LNCaP clone FGC (cell line): ENCODE results near the gene USP5.
A peak's percentile ranks its signal among the peaks of the same experiment; 100 is the strongest.

Source experiments
- DNase-seq: peaks from one replicate; pipeline ENCODE4 v3.0.0-alpha.2; 2011; ENCODE audit warnings: low read depth
- H3K4me3 ChIP-seq: 2 replicates; pipeline ENCODE4 v1.5.1; 2011; ENCODE audit warnings: mild to moderate bottlenecking, low read depth, low read length, control low read depth
- TF ChIP-seq, protein P1 (sequence below): IDR thresholded peaks from 2 replicates; pipeline ENCODE4 v1.5.1; 2012; ENCODE audit warnings: mild to moderate bottlenecking; ENCODE audit not compliant: control insufficient read depth, insufficient read depth; ENCODE audit errors: extremely low read depth

USP5 gene

GRCh38 chr12:6851921-6852650 lies at the start of gene USP5:
Gene USP5 (plus strand): TSS chr12:6852150. CDS start chr12:6852180, 30 bp downstream.
- TF ChIP-seq, protein P1, sequence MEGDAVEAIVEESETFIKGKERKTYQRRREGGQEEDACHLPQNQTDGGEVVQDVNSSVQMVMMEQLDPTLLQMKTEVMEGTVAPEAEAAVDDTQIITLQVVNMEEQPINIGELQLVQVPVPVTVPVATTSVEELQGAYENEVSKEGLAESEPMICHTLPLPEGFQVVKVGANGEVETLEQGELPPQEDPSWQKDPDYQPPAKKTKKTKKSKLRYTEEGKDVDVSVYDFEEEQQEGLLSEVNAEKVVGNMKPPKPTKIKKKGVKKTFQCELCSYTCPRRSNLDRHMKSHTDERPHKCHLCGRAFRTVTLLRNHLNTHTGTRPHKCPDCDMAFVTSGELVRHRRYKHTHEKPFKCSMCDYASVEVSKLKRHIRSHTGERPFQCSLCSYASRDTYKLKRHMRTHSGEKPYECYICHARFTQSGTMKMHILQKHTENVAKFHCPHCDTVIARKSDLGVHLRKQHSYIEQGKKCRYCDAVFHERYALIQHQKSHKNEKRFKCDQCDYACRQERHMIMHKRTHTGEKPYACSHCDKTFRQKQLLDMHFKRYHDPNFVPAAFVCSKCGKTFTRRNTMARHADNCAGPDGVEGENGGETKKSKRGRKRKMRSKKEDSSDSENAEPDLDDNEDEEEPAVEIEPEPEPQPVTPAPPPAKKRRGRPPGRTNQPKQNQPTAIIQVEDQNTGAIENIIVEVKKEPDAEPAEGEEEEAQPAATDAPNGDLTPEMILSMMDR, result no peak
- DNase-seq, result peak; percentile 100
- peak within 1 kb of the TSS; percentile 88 for H3K4me3 ChIP-seq

DNA sequence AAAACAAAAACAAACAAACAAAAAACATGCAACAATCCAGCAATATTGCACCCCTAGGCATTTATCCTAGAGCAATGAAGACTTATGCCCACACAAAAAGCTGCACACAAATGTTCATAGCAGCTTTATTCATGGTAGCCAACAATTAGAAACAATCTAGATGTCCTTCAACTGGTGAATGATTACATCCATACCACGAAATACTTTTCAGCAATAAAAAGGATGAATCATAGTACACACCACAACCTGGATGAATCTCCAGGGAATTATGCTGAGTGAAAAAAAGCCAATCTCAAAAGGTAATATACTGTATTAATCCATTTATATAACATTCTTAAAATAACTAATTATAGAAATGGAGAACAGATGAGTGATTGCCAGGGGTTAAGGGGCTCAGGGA lies 44.8 kb upstream of the USP5 start:
- no peak for DNase-seq
- TF ChIP-seq, protein P1, result no peak
- H3K4me3 ChIP-seq, result no peak overlapping the region

GRCh38 chr12:6809056-6809455 lies 42.9 kb upstream of the USP5 start:
- no peak for DNase-seq
- TF ChIP-seq, protein P1, result no peak
- no peak overlapping the region for H3K4me3 ChIP-seq

DNA sequence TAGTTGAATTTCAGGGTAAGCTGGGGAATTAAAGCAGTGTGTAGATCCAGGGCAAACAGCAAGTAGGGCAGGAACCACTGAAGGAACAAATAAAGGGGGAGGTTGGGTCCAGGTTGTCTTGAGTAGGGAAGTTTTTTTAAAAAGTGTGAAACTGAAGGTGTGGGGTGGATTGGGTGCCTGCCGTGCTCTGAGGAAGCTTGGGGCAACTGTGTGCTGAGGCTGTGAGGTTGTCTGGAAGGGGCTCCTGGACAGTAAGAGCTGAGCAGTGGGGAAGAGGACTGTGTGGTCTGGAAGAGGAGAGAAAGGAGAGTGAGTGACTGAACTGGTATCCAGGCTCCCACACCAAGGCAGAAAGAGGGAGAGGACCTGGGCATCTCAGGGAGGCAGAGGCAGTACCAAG lies 41.2 kb upstream of the USP5 start:
- H3K4me3 ChIP-seq, result no peak overlapping the region
- TF ChIP-seq, protein P1, result no peak
- DNase-seq, result no peak

GRCh38 chr12:6813363-6813762 lies 38.6 kb upstream of the USP5 start:
- no peak overlapping the region for H3K4me3 ChIP-seq
- TF ChIP-seq, protein P1, result no peak
- DNase-seq, result no peak

DNA sequence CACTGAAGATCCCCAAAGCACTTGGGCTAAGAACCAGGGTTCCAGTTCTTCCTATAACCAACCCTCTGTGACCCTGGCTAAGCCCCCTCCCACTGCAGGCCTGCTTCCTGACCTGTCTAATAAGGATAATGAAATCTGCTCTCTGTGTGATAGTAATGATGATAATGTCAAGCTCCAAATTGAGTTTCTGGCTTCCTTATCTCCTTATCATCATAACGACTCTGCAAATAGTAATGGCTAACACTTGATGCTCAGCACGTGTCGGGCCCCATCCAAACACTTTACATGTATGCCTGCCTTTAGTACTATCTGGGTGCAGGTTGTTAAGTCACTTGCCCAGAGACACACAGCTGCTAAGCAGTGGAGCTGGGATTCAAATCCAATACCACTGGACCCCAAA lies 35.4 kb upstream of the USP5 start:
- no peak overlapping the region for H3K4me3 ChIP-seq
- TF ChIP-seq, protein P1, result no peak
- no peak for DNase-seq

GRCh38 chr12:6817098-6817497 lies 34.9 kb upstream of the USP5 start:
- DNase-seq, result no peak
- H3K4me3 ChIP-seq, result no peak overlapping the region
- TF ChIP-seq, protein P1, result no peak
